Endothelial cell of umbilical vein (primary cell): ENCODE measurements around the gene JAKMIP1. TPM values are rescaled to one million over a fixed set of nuclear protein-coding genes. Genes with fewer than 3 reads are reported as not detected.

Source experiments
- BruUV-seq: library from RNA; stranded (reverse); fragments of 400-500 nt; replicated peaks from 2 replicates; lab custom pipeline; 2021; lab: Mats Ljungman, UMichigan
- CTCF ChIA-PET: fragments of 300-600, 350-600 bp; sonication (Branson Sonifier 250); formaldehyde crosslinking; loops from one replicate; lab custom pipeline; 2021; ENCODE audit warnings: antibody characterized with exemption, inconsistent platforms; lab: Charles Lee
- POLR2A ChIA-PET: fragments of 300-600, 350-600 bp; sonication (Branson Sonifier 250); formaldehyde crosslinking; loops from one replicate; lab custom pipeline; 2021; ENCODE audit warnings: antibody characterized with exemption, inconsistent platforms; lab: Charles Lee
- DNase-seq: peaks from one replicate; pipeline ENCODE4 v3.0.0-alpha.2; 2011; ENCODE audit warnings: low read depth, low spot score
- FAIRE-seq: peaks from 2 replicates; lab custom pipeline; 2011; peaks lifted over from hg19 to GRCh38; lab: Jason Lieb, UNC
- H2AFZ ChIP-seq: 2 replicates; pipeline ENCODE4 v1.6.0; 2012; ENCODE audit warnings: low read depth, low read length, control low read depth, inconsistent platforms
- H3K27ac ChIP-seq: 2 replicates; pipeline ENCODE4 v1.5.1; 2011; ENCODE audit warnings: low read depth, mild to moderate bottlenecking, control low read depth, low read length, moderate library complexity; ENCODE audit not compliant: insufficient read depth
- H3K27me3 ChIP-seq, 2 experiments: 2 replicates each; pipeline versions ENCODE4 v1.6.0 to v1.6.1; 2011; ENCODE audit warnings: low read length in 2 of 2, mixed read lengths in 1 of 2; ENCODE audit not compliant: control insufficient read depth in 2 of 2, insufficient read depth in 2 of 2
- H3K36me3 ChIP-seq, 2 experiments: 2 replicates in 1 of 2; 3 replicates in 1 of 2; pipeline ENCODE4 v1.5.1; 2011; ENCODE audit warnings: low read length in 2 of 2, mild to moderate bottlenecking in 1 of 2, moderate library complexity in 1 of 2; ENCODE audit not compliant: control insufficient read depth in 2 of 2, insufficient read depth in 2 of 2; ENCODE audit errors: extremely low read depth in 1 of 2
- H3K4me1 ChIP-seq: 3 replicates; pipeline ENCODE4 v1.5.1; 2011; ENCODE audit warnings: mild to moderate bottlenecking, low read length; ENCODE audit not compliant: control insufficient read depth, insufficient read depth; ENCODE audit errors: extremely low read depth
- H3K4me2 ChIP-seq: 2 replicates; pipeline ENCODE4 v1.6.1; 2011; ENCODE audit warnings: low read length, control low read depth, mixed read lengths; ENCODE audit not compliant: insufficient read depth
- H3K4me3 ChIP-seq, 3 experiments: fragments of 200-600 bp in 1 of 3; sonication (generic), shearing (Covaris generic) in 1 of 3; replicated peaks in 1 of 3; 2 replicates each; pipeline ENCODE4 v1.5.1; 2011 to 2016; ENCODE audit warnings: control low read depth in 3 of 3, low read length in 3 of 3, mild to moderate bottlenecking in 2 of 3, inconsistent platforms in 1 of 3, low read depth in 1 of 3, moderate library complexity in 1 of 3; ENCODE audit not compliant: insufficient read depth in 1 of 3
- H3K79me2 ChIP-seq: 2 replicates; pipeline ENCODE4 v1.6.0; 2012; ENCODE audit warnings: low read length, inconsistent platforms; ENCODE audit not compliant: control insufficient read depth, insufficient read depth
- H3K9ac ChIP-seq: replicated peaks from 2 replicates; pipeline ENCODE3; 2011; ENCODE audit warnings: low read length, control low read depth; ENCODE audit not compliant: insufficient read depth; ENCODE audit errors: extremely low read depth
- H3K9me1 ChIP-seq: replicated peaks from 3 replicates; pipeline ENCODE4 v1.6.0; 2011; ENCODE audit warnings: mild to moderate bottlenecking, low read length; ENCODE audit not compliant: control insufficient read depth, insufficient read depth; ENCODE audit errors: extremely low read depth
- H3K9me3 ChIP-seq: replicated peaks from 2 replicates; pipeline ENCODE4 v1.5.1; 2012; ENCODE audit warnings: low read length, inconsistent platforms; ENCODE audit not compliant: control insufficient read depth, insufficient read depth
- H4K20me1 ChIP-seq: replicated peaks from 2 replicates; pipeline ENCODE3; 2011; ENCODE audit warnings: mild to moderate bottlenecking, low read length; ENCODE audit not compliant: control insufficient read depth, insufficient read depth; ENCODE audit errors: extremely low read depth
- CTCF ChIP-seq, 2 donors: IDR thresholded peaks; 1 replicate in 1 of 2; 2 replicates in 1 of 2; pipeline ENCODE4 v1.5.1; 2011; ENCODE audit warnings: low read length in 2 of 2, mild to moderate bottlenecking in 2 of 2, moderate library complexity in 2 of 2, control low read depth in 1 of 2, inconsistent platforms in 1 of 2, low read depth in 1 of 2; ENCODE audit not compliant: insufficient read depth in 1 of 2; ENCODE audit errors: extremely low read depth in 1 of 2
- EZH2 ChIP-seq: IDR thresholded peaks from 2 replicates; pipeline ENCODE4 v1.6.1; 2012; ENCODE audit warnings: borderline replicate concordance, low read depth, mild to moderate bottlenecking, moderate library complexity, low read length, inconsistent platforms; ENCODE audit not compliant: severe bottlenecking
- FOS ChIP-seq: IDR thresholded peaks from 2 replicates; pipeline ENCODE4 v1.6.1; 2011; ENCODE audit warnings: mild to moderate bottlenecking, low read length, moderate library complexity, borderline replicate concordance; ENCODE audit not compliant: insufficient read depth
- GATA2 ChIP-seq: IDR thresholded peaks from 2 replicates; pipeline ENCODE4 v1.7.0; 2011; ENCODE audit warnings: low read depth, mild to moderate bottlenecking, moderate library complexity, mixed read lengths, low read length; ENCODE audit not compliant: insufficient read length, insufficient read depth
- JUN ChIP-seq: IDR thresholded peaks from 2 replicates; pipeline ENCODE4 v1.6.1; 2011; ENCODE audit warnings: borderline replicate concordance, low read depth; ENCODE audit not compliant: insufficient read length, insufficient read depth
- MAX ChIP-seq: IDR thresholded peaks from 2 replicates; pipeline ENCODE4 v1.6.1; 2011; ENCODE audit not compliant: insufficient read depth, insufficient read length
- MYC ChIP-seq: IDR thresholded peaks from one replicate; pipeline ENCODE4 v1.6.1; 2011; ENCODE audit warnings: mild to moderate bottlenecking, low read depth, low read length
- POLR2A ChIP-seq: IDR thresholded peaks from 2 replicates; pipeline ENCODE4 v1.6.1; 2012; ENCODE audit warnings: low read depth, mild to moderate bottlenecking, control low read depth, low read length
- POLR2AphosphoS5 ChIP-seq: IDR thresholded peaks from 2 replicates; pipeline ENCODE4 v1.6.1; 2012; ENCODE audit warnings: low read depth, mild to moderate bottlenecking, control low read depth, low read length, moderate library complexity; ENCODE audit not compliant: insufficient read depth
- dilution Hi-C: fragments of 300-500 bp; cut with MboI; formaldehyde crosslinking; loops from one replicate; pipeline ENCODE4 v1.15.0; 2019; ENCODE audit warnings: low sequenced_read_pairs; ENCODE audit not compliant: extremely low pct_ligation_motif_present
- intact Hi-C: fragments of 100-400 bp; cut with micrococcal nuclease; formaldehyde crosslinking; loops from one replicate; pipeline ENCODE4 v1.10.0; 2022
- polyA plus RNA-seq, 4 experiments: library from polyadenylated mRNA; depleted of rRNA in 3 of 4; stranded (reverse) in 3 of 4; unstranded in 1 of 4; fragments of >200 nt; gene quantifications; 2 replicates each; pipeline versions ENCODE4 v1.2.1 to v1.2.3, GENCODE V29; 2011 to 2012; ENCODE audit warnings: missing spikeins in 1 of 4
- total RNA-seq: library from RNA; stranded (reverse); gene quantifications from 2 replicates; pipeline ENCODE4 v1.2.3, GENCODE V29; 2021

JAKMIP1 gene
- total and polyA plus RNA-seq, 2 donors (not counting 3 experiments of a cell fraction or from before 2014, with no cell fraction given) = not detected

- BruUV-seq = no TSS peak
- no peaks in the 10 kb centered on the region for H4K20me1 ChIP-seq
- no peaks in the 10 kb centered on the region for H3K9me3 ChIP-seq
- intact Hi-C loops = no loop called here
- dilution Hi-C loops = no loop called here
- H3K4me2 ChIP-seq = no peak overlapping the region
- H3K4me3 ChIP-seq = no peak overlapping the region
- DNase-seq = no peak
- H3K27ac ChIP-seq = no peak overlapping the region
- no peaks in the 10 kb centered on the region for H3K9me1 ChIP-seq
- no peaks in the 10 kb centered on the region for H3K4me1 ChIP-seq
- ChIA-PET POLR2A (no interaction called here), CTCF (no interaction called here)
- no peaks in the 10 kb centered on the region for H3K79me2 ChIP-seq
- H2AFZ ChIP-seq = no peak overlapping the region
- no peaks in the 10 kb centered on the region for H3K36me3 ChIP-seq
- H3K27me3 ChIP-seq = no peaks in the 10 kb centered on the region
- FAIRE-seq = no peak
- H3K9ac ChIP-seq = no peak overlapping the region
- no peak for TF ChIP-seq MYC
- TF ChIP-seq CTCF (IDR thresholded peaks at IDR 0.05; ENCODE audit: extremely low read depth in 1 of 2, insufficient read depth in 1 of 2, low read depth in 1 of 2, low read length in 2 of 2) = no peak
- no peak for TF ChIP-seq MAX
- no peak for TF ChIP-seq POLR2AphosphoS5
- no peak for TF ChIP-seq JUN
- no peak for TF ChIP-seq GATA2
- TF ChIP-seq POLR2A = no peak
- no peak for TF ChIP-seq FOS
- TF ChIP-seq EZH2 = no peak
Measured at GRCh38 chr4:6068986-6069385, 131.4 kb downstream of the JAKMIP1 start.
